LNCAP (cell line): ENCODE data around the gene SDCBP2.

Experiments
- TF ChIP-seq, protein P1 (sequence below): fragments of 450-650 bp; IDR thresholded peaks from 2 replicates; pipeline ENCODE4 v1.5.1; 2017; ENCODE audit warnings: mild to moderate bottlenecking

Gene SDCBP2

DNA sequence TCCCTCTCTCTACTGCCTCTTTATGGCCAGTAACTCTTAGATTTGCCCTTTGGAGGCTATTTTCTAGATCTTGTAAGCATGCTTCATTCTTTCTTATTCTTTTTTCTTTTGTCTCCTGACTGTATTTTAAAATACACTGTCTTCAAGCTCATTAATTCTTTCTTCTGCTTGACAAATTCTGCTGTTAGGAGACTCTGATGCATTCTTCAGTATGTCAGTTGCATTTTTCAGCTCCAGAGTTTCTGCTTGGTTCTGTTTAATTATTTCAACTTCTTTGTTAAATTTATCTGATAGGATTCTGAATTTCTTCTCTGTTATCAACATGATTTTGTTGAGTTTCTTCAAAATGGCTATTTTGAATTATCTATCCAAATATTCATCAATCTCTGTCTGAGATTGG, 25.0 kb upstream of the SDCBP2 start:
- TF ChIP-seq, protein P1, sequence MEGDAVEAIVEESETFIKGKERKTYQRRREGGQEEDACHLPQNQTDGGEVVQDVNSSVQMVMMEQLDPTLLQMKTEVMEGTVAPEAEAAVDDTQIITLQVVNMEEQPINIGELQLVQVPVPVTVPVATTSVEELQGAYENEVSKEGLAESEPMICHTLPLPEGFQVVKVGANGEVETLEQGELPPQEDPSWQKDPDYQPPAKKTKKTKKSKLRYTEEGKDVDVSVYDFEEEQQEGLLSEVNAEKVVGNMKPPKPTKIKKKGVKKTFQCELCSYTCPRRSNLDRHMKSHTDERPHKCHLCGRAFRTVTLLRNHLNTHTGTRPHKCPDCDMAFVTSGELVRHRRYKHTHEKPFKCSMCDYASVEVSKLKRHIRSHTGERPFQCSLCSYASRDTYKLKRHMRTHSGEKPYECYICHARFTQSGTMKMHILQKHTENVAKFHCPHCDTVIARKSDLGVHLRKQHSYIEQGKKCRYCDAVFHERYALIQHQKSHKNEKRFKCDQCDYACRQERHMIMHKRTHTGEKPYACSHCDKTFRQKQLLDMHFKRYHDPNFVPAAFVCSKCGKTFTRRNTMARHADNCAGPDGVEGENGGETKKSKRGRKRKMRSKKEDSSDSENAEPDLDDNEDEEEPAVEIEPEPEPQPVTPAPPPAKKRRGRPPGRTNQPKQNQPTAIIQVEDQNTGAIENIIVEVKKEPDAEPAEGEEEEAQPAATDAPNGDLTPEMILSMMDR: no peak

GRCh38 chr20:1346315-1346969, 17.5 kb upstream of the SDCBP2 start:
- TF ChIP-seq, protein P1: no peak

GRCh38 chr20:1345756-1346093, 16.8 kb upstream of the SDCBP2 start:
- TF ChIP-seq, protein P1: no peak

- TF ChIP-seq, protein P1: no peak
Measured at GRCh38 chr20:1345030-1345755, 16.3 kb upstream of the SDCBP2 start.

DNA sequence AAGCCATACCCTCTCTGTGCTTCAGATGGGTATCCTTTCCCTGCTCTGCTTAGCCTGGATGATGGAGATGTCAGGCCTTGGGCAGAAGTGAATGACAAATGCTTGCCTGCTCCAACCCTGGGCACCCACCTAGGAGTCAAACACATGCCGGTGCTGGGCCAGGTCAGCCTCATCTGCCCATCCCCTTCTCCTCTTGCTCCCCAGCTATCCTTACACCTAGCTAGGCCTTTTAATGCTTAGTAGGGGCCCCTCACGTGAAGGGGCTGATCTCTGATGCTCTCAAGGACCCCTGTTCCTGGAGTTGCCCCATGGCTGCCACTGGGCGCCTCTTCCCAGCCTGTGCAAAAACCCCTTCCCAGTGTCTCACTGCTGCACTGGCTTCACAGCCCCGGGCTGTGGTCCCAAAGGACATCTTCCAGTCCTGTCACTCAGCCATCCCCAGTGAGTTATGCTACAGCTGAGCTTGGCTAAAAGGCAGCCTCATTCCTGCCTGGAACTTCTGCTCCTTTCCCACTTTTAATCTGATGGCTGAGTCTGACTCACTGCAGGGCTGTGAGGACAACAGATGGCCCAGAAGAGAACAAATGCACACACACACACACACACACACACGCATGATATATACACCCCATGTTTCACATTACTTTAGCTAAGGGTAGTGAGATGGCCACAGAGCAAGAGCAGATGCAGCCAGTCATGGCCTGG, 12.8 kb upstream of the SDCBP2 start:
- TF ChIP-seq, protein P1: no peak

DNA sequence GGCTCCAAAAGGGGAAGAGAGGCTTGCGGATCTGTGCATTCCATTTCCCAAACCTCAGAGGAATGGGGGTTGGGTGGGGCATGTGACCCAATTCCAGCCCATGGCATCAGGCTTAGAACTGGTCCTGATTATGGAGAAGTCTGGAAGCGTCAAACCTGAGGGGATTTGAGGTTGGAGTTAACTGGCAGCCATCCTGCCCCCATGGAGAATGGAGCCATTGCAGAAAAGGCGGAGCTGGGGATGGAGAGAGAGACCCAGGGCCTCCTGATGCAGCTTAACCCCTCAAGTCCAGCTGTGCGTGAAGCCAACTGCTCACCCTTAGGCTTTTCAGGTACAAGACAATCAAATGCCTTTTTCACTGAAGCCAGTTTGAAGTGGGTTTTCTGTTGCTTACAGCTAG, 9.9 kb upstream of the SDCBP2 start:
- TF ChIP-seq, protein P1: no peak

DNA sequence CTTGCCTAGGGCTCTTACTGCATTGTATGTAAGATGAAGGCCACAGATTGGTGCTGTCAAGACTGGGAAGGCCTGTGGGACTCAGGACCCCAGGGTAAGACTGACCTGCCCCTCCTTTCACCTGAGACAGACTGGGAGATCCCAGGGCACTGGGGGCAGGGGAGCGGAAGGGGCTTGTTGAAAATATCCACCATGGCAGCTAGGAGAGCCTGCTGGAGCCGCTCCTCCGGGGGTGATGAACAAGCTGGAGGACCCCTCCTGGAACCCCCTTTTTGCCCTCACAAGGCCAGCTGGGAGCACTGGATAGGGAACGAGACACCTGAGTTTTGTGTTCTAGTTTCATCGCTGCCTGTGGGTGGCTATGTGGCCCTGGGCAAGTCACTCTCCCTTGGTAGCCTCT, 9.2 kb upstream of the SDCBP2 start:
- TF ChIP-seq, protein P1: no peak
